Neuronal stem cell (in vitro differentiated cells): ENCODE results near the gene AFG1L.
A peak's percentile ranks its signal among the peaks of the same experiment; 100 is the strongest.

ENCODE experiments used
- DNase-seq: peaks from one replicate; pipeline ENCODE4 v3.0.0-alpha.2; 2013; ENCODE audit warnings: low spot score
- H2AFZ ChIP-seq: one replicate; pipeline ENCODE4 v1.6.1; 2013; ENCODE audit warnings: mild to moderate bottlenecking, low read length, inconsistent platforms
- H2AK5ac ChIP-seq: 2 replicates; pipeline ENCODE4 v1.6.1; 2013; ENCODE audit warnings: low read depth, mild to moderate bottlenecking, inconsistent platforms, low read length, moderate library complexity, mixed read lengths
- H2BK120ac ChIP-seq: 2 replicates; pipeline ENCODE4 v1.6.1; 2013; ENCODE audit warnings: low read depth, mild to moderate bottlenecking, inconsistent platforms, low read length, moderate library complexity, mixed read lengths
- H2BK12ac ChIP-seq: one replicate; pipeline ENCODE4 v1.6.1; 2013; ENCODE audit warnings: low read length, inconsistent platforms
- H2BK15ac ChIP-seq: 2 replicates; pipeline ENCODE4 v1.6.1; 2013; ENCODE audit warnings: mild to moderate bottlenecking, low read length, inconsistent platforms, mixed read lengths
- H2BK5ac ChIP-seq: one replicate; pipeline ENCODE4 v1.6.1; 2013; ENCODE audit warnings: inconsistent platforms, mild to moderate bottlenecking, low read length, moderate library complexity
- H3K14ac ChIP-seq: one replicate; pipeline ENCODE4 v1.6.1; 2013; ENCODE audit warnings: low read length, inconsistent platforms
- H3K18ac ChIP-seq: 2 replicates; pipeline ENCODE4 v1.6.1; 2013; ENCODE audit warnings: low read length, inconsistent platforms
- H3K23ac ChIP-seq: 2 replicates; pipeline ENCODE4 v1.6.1; 2013; ENCODE audit warnings: low read depth, mild to moderate bottlenecking, mixed read lengths, low read length, inconsistent platforms; ENCODE audit not compliant: poor library complexity
- H3K27ac ChIP-seq: replicated peaks from 3 replicates; pipeline ENCODE4 v1.5.1; 2013; ENCODE audit warnings: low read length, inconsistent platforms
- H3K27me3 ChIP-seq, 3 experiments: 2 replicates each; pipeline ENCODE4 v1.6.1; 2013; ENCODE audit warnings: low read length in 3 of 3, mild to moderate bottlenecking in 2 of 3, inconsistent platforms in 1 of 3, low read depth in 1 of 3, mixed read lengths in 1 of 3, moderate library complexity in 1 of 3; ENCODE audit not compliant: control insufficient read depth in 3 of 3, insufficient read depth in 3 of 3
- H3K36me3 ChIP-seq, 2 donors: replicated peaks in 1 of 2; 2 replicates each; pipeline ENCODE4 v1.6.1; 2013; ENCODE audit warnings: low read length in 2 of 2; ENCODE audit not compliant: control insufficient read depth in 2 of 2, insufficient read depth in 2 of 2
- H3K4ac ChIP-seq: 2 replicates; pipeline ENCODE4 v1.6.1; 2013; ENCODE audit warnings: inconsistent platforms, mild to moderate bottlenecking, low read length, moderate library complexity
- H3K4me1 ChIP-seq, 2 donors: 1 replicate in 1 of 2; 2 replicates in 1 of 2; pipeline ENCODE4 v1.6.1; 2013; ENCODE audit warnings: low read length in 2 of 2, low read depth in 1 of 2; ENCODE audit not compliant: control insufficient read depth in 2 of 2, insufficient read depth in 1 of 2
- H3K4me2 ChIP-seq: one replicate; pipeline ENCODE4 v1.6.1; 2013; ENCODE audit warnings: mild to moderate bottlenecking, low read length, inconsistent platforms; ENCODE audit not compliant: insufficient read depth, poor library complexity, severe bottlenecking
- H3K4me3 ChIP-seq, 2 donors: 2 replicates each; pipeline ENCODE4 v1.5.1; 2013; ENCODE audit warnings: low read length in 2 of 2, mild to moderate bottlenecking in 2 of 2, inconsistent platforms in 1 of 2, moderate library complexity in 1 of 2
- H3K79me1 ChIP-seq: one replicate; pipeline ENCODE4 v1.6.1; 2013; ENCODE audit warnings: low read depth, mild to moderate bottlenecking, inconsistent platforms, low read length, moderate library complexity
- H3K9ac ChIP-seq: one replicate; pipeline ENCODE4 v1.6.1; 2013; ENCODE audit warnings: mild to moderate bottlenecking, low read depth, low read length, inconsistent platforms; ENCODE audit not compliant: poor library complexity
- H3K9me3 ChIP-seq, 2 donors: replicated peaks in 1 of 2; 2 replicates each; pipeline versions ENCODE3 to v1.6.1; 2013; ENCODE audit warnings: low read length in 2 of 2, mild to moderate bottlenecking in 2 of 2, inconsistent platforms in 1 of 2, low read depth in 1 of 2, mixed read lengths in 1 of 2, moderate library complexity in 1 of 2; ENCODE audit not compliant: control insufficient read depth in 2 of 2, insufficient read depth in 1 of 2
- H4K8ac ChIP-seq: one replicate; pipeline ENCODE4 v1.6.1; 2013; ENCODE audit warnings: low read depth, mild to moderate bottlenecking, inconsistent platforms, low read length, moderate library complexity
- H4K91ac ChIP-seq: one replicate; pipeline ENCODE4 v1.6.1; 2013; ENCODE audit warnings: low read length, low read depth, mild to moderate bottlenecking, inconsistent platforms; ENCODE audit not compliant: poor library complexity
- WGBS, 2 donors: extraction: QIAGEN DNeasy Blood & Tissue Kit; methylation state at CpG; one replicate each; pipeline ENCODE4 v1.1.7; 2013; ENCODE audit warnings: missing lambda C conversion rate in 2 of 2, mixed read lengths in 1 of 2; ENCODE audit not compliant: insufficient read length in 2 of 2, insufficient replicate concordance in 1 of 2; ENCODE audit errors: extremely low coverage in 2 of 2; 5-methylcytosine and 5-hydroxymethylcytosine counted together

The AFG1L gene

DNA sequence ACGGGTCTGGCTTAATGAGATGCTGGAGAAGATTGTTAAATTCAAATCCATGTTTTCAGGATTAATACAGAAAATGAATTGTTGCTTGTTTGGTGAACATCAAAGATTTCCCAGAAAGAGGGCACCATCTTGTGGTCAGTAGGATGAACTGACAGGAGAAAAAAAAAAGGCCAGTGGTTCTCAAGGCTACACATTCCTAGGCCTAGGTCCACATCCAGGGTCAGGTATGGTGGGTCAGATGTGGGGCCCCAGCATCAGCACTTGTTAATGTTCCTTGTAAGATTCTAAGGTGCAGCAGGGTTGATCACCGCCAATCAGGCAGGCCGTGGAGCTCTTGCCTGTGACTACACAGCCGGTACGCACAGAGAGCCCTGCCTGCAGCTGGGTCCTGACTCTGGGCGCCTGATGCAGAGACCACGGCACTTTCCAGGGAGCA lies 231.9 kb downstream of the AFG1L start:
- H3K36me3 ChIP-seq, result peaks cover 0 to 5% of the 10 kb centered on the region in 2 donors
- H2BK120ac ChIP-seq, result no peak overlapping the region

DNA sequence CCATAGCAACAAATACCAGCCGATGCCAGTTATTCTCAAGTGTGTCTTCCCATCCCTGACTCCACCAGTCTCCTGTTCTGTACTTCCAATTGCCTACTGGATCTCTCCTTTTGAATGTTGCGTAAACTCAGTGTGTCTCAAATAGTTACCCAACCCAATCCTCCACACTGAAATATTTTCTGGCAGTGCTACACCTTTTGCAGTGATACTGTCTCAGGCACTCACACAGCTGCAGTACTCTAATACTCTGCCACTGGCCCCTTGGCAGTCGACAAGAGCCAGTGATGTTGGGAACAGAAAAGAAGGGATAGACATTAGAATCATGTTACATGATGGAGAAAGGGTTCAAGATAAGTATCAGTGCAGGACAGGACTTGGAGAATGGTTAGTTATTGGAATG lies 234.0 kb downstream of the AFG1L start:
- WGBS, 2 donors, result no CpG with 5 or more reads among the region's 3 CpGs
- Histone ChIP-seq H2BK15ac (no peak overlapping the region), H2AK5ac (no peak overlapping the region)

More for the DNA sequence above, 231.9 kb downstream of the AFG1L start:
- no peaks in the 10 kb centered on the region for H3K9me3 ChIP-seq
- no peak overlapping the region for H3K4ac ChIP-seq
- H3K23ac ChIP-seq, result no peak overlapping the region
- no peak overlapping the region for H4K91ac ChIP-seq
- H4K8ac ChIP-seq, result no peak overlapping the region
- H3K18ac ChIP-seq, result no peak overlapping the region
- no peak overlapping the region for H3K9ac ChIP-seq
- H3K27me3 ChIP-seq, result no peaks in the 10 kb centered on the region
- no peak overlapping the region for H2BK12ac ChIP-seq
- no CpG with 5 or more reads among the region's 7 CpGs for whole genome bisulfite sequencing, 2 donors
- peaks cover 3 to 10% of the 10 kb centered on the region in 2 donors for H3K4me1 ChIP-seq
- DNase-seq, result peak; percentile 29
- no peak overlapping the region for H2AFZ ChIP-seq
- no peak overlapping the region for H3K27ac ChIP-seq
- no peak overlapping the region for H3K4me2 ChIP-seq
- H3K79me1 ChIP-seq, result no peaks in the 10 kb centered on the region
- peak overlapping the region in 1 of 2 donors; percentile 12 for H3K4me3 ChIP-seq
- no peak overlapping the region for H2BK15ac ChIP-seq
- no peak overlapping the region for H3K14ac ChIP-seq
- peak overlapping the region; percentile 8 for H2BK5ac ChIP-seq
- H2AK5ac ChIP-seq, result no peak overlapping the region

DNA sequence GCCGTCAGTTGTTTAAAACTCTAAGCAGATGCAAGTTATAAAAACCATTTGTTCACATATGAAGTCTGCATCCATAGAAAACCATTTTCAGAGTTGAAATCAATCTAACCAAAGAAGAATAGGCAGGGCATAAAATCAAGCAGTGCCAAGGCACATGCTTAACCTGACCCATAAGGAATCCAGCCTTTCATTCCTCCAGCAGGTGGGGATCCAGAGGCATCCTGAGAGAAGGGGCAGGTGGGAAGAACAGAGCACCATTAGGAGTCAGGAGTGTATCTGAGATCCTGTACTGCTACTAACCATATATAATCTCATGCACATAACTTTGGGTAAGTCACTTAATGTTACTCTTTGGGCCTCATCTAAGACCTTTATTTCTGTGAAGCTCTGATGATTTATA lies 236.5 kb downstream of the AFG1L start:
- peaks cover 0 to 6% (median 0%) of the 10 kb centered on the region in 3 experiments for H3K27me3 ChIP-seq
- no peaks in the 10 kb centered on the region for H3K36me3 ChIP-seq
- no peak for DNase-seq
- H3K18ac ChIP-seq, result no peak overlapping the region
- no peak overlapping the region for H2AFZ ChIP-seq
- H2AK5ac ChIP-seq, result no peak overlapping the region
- no peak overlapping the region for H2BK120ac ChIP-seq
- no peak overlapping the region for H2BK15ac ChIP-seq
- no peak overlapping the region for H3K23ac ChIP-seq
- no peak overlapping the region for H3K4ac ChIP-seq
- H4K91ac ChIP-seq, result no peak overlapping the region
- H3K9ac ChIP-seq, result no peak overlapping the region
- no peaks in the 10 kb centered on the region for H3K9me3 ChIP-seq
- no peak overlapping the region for H4K8ac ChIP-seq
- WGBS, 2 donors, result no CpG with 5 or more reads among the region's 1 CpG
- H3K79me1 ChIP-seq, result no peaks in the 10 kb centered on the region
- H3K14ac ChIP-seq, result no peak overlapping the region
- H2BK12ac ChIP-seq, result no peak overlapping the region
- H2BK5ac ChIP-seq, result no peak overlapping the region
- no peaks in the 10 kb centered on the region for H3K4me1 ChIP-seq
- H3K4me2 ChIP-seq, result no peak overlapping the region
- no peak overlapping the region for H3K27ac ChIP-seq
- no peak overlapping the region for H3K4me3 ChIP-seq

More for the DNA sequence above, 234.0 kb downstream of the AFG1L start:
- no peaks in the 10 kb centered on the region for H3K36me3 ChIP-seq
- no peak for DNase-seq
- H3K4ac ChIP-seq, result no peak overlapping the region
- H3K18ac ChIP-seq, result no peak overlapping the region
- H3K4me2 ChIP-seq, result no peak overlapping the region
- H2BK12ac ChIP-seq, result no peak overlapping the region
- H2BK5ac ChIP-seq, result no peak overlapping the region
- H3K79me1 ChIP-seq, result no peaks in the 10 kb centered on the region
- H3K23ac ChIP-seq, result no peak overlapping the region
- H4K8ac ChIP-seq, result no peak overlapping the region
- no peak overlapping the region for H3K9ac ChIP-seq
- no peaks in the 10 kb centered on the region for H3K9me3 ChIP-seq
- no peak overlapping the region for H3K14ac ChIP-seq
- no peak overlapping the region for H4K91ac ChIP-seq
- no peaks in the 10 kb centered on the region for H3K27me3 ChIP-seq
- no peak overlapping the region for H2AFZ ChIP-seq
- peaks cover 3 to 10% of the 10 kb centered on the region in 2 donors for H3K4me1 ChIP-seq
- no peak overlapping the region for H2BK120ac ChIP-seq
- no peak overlapping the region for H3K4me3 ChIP-seq
- H3K27ac ChIP-seq, result no peak overlapping the region

DNA sequence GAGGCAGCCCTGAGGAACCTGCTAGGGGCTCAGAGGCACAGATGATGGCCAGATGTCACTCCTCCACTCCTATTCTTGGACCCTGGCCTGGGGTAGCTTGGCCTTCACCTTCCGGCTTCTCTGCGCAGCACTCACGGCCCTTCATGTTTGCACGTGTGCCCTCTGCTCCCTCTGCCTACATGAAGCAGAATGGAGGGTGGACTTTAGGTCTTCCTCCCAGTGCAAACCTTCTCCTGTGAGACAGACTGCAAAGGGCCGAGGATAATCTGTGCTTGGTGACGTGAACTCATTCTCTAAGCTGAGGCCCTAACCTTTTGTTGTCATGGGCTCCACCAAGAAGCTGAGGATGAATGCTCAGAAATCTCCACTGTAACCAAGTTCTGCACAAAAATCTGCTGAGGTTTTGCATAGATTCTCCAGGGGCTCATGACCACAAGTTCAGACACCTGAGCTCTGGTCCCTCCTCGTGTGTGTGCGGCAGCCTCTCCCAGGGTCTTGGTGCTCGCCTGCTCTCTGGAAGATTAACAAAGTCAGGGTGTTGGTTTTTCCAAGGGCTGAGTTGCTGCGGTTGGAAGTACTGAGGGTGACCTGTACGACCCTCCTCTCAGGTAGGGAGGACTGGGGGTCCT lies 240.4 kb downstream of the AFG1L start:
- Histone ChIP-seq H3K9me3 (no peaks in the 10 kb centered on the region), H3K79me1 (no peaks in the 10 kb centered on the region), H3K4me2 (no peak overlapping the region), H2BK15ac (no peak overlapping the region), H3K4ac (no peak overlapping the region), H2BK5ac (no peak overlapping the region), H3K27ac (no peak overlapping the region), H3K9ac (no peak overlapping the region), H3K4me1 (no peaks in the 10 kb centered on the region), H3K14ac (no peak overlapping the region), H2BK12ac (no peak overlapping the region), H2BK120ac (no peak overlapping the region), H3K23ac (no peak overlapping the region), H4K91ac (no peak overlapping the region), H3K18ac (no peak overlapping the region), H3K27me3 (peaks cover 0 to 6% (median 0%) of the 10 kb centered on the region in 3 experiments), H2AFZ (no peak overlapping the region), H4K8ac (no peak overlapping the region), H3K36me3 (no peaks in the 10 kb centered on the region), H2AK5ac (no peak overlapping the region), H3K4me3 (no peak overlapping the region)
- WGBS, 2 donors, result no CpG with 5 or more reads among the region's 11 CpGs
- no peak for DNase-seq
